Keratinocyte (primary cell): ENCODE data around the gene EPSTI1. TPM values are rescaled to one million over a fixed set of nuclear protein-coding genes. Genes with fewer than 3 reads are reported as not detected.

ENCODE experiments used
- DNase-seq: peaks from one replicate; pipeline ENCODE4 v3.0.0-alpha.2; 2011; ENCODE audit warnings: low read depth, missing footprints, low spot score
- FAIRE-seq: peaks from 2 replicates; lab custom pipeline; 2011; peaks lifted over from hg19 to GRCh38; lab: Jason Lieb, UNC
- H2AFZ ChIP-seq: 2 replicates; pipeline ENCODE4 v1.6.0; 2012; ENCODE audit warnings: low read length, control low read depth, inconsistent platforms; ENCODE audit not compliant: control insufficient read depth
- H3K27ac ChIP-seq: 2 replicates; pipeline ENCODE4 v1.5.1; 2011; ENCODE audit warnings: low read length; ENCODE audit not compliant: control insufficient read depth, insufficient read depth
- H3K27me3 ChIP-seq: 3 replicates; pipeline ENCODE4 v1.6.0; 2011; ENCODE audit warnings: low read length; ENCODE audit not compliant: control insufficient read depth, insufficient read depth; ENCODE audit errors: extremely low read depth
- H3K36me3 ChIP-seq, 2 experiments: 2 replicates in 1 of 2; 3 replicates in 1 of 2; pipeline ENCODE4 v1.5.1; 2011; ENCODE audit warnings: low read length in 2 of 2, mild to moderate bottlenecking in 1 of 2; ENCODE audit not compliant: control insufficient read depth in 2 of 2, insufficient read depth in 2 of 2; ENCODE audit errors: extremely low read depth in 1 of 2
- H3K4me1 ChIP-seq: 3 replicates; pipeline ENCODE4 v1.5.1; 2011; ENCODE audit warnings: low read length; ENCODE audit not compliant: control insufficient read depth, insufficient read depth; ENCODE audit errors: extremely low read depth
- H3K4me2 ChIP-seq: 3 replicates; pipeline ENCODE4 v1.6.0; 2011; ENCODE audit warnings: low read depth, low read length; ENCODE audit not compliant: control insufficient read depth, insufficient read depth; ENCODE audit errors: extremely low read depth
- H3K4me3 ChIP-seq, 3 experiments: fragments of 200-600 bp in 1 of 3; sonication (generic) in 1 of 3; 2 replicates in 2 of 3; 3 replicates in 1 of 3; pipeline ENCODE4 v1.5.1; 2011 to 2016; ENCODE audit warnings: low read length in 3 of 3, mild to moderate bottlenecking in 3 of 3, control low read depth in 2 of 3, inconsistent platforms in 1 of 3, low read depth in 1 of 3, mixed read lengths in 1 of 3, mixed run types in 1 of 3, moderate library complexity in 1 of 3; ENCODE audit not compliant: control insufficient read depth in 2 of 3, insufficient read depth in 2 of 3; ENCODE audit errors: extremely low read depth in 1 of 3
- H3K79me2 ChIP-seq: 2 replicates; pipeline ENCODE4 v1.6.0; 2012; ENCODE audit warnings: low read length; ENCODE audit not compliant: control insufficient read depth, insufficient read depth
- H3K9ac ChIP-seq: 3 replicates; pipeline ENCODE4 v1.6.0; 2011; ENCODE audit warnings: low read length; ENCODE audit not compliant: control insufficient read depth, insufficient read depth; ENCODE audit errors: extremely low read depth
- H3K9me1 ChIP-seq: 3 replicates; pipeline ENCODE4 v1.6.0; 2011; ENCODE audit warnings: low read length; ENCODE audit not compliant: control insufficient read depth, insufficient read depth; ENCODE audit errors: extremely low read depth
- H3K9me3 ChIP-seq: 2 replicates; pipeline ENCODE4 v1.5.1; 2012; ENCODE audit warnings: low read depth, low read length; ENCODE audit not compliant: control insufficient read depth
- H4K20me1 ChIP-seq: 3 replicates; pipeline ENCODE4 v1.6.0; 2011; ENCODE audit warnings: low read length; ENCODE audit not compliant: control insufficient read depth, insufficient read depth; ENCODE audit errors: extremely low read depth
- EZH2 ChIP-seq: IDR thresholded peaks from one replicate; pipeline ENCODE4 v1.6.1; 2012; ENCODE audit warnings: inconsistent platforms, mild to moderate bottlenecking, low read length, moderate library complexity
- dilution Hi-C: fragments of 300-500 bp; cut with MboI; formaldehyde crosslinking; loops from one replicate; pipeline ENCODE4 v1.7.0; 2020; ENCODE audit warnings: low sequenced_read_pairs; ENCODE audit not compliant: extremely low pct_ligation_motif_present
- polyA plus RNA-seq, 5 experiments: library from polyadenylated mRNA; depleted of rRNA in 3 of 5; stranded (reverse) in 3 of 5; stranded (forward) in 1 of 5; unstranded in 1 of 5; fragments of >200 nt; gene quantifications; 1 replicate in 1 of 5; 2 replicates in 3 of 5; 3 replicates in 1 of 5; pipeline versions ENCODE4 v1.2.1 to v1.2.3, GENCODE V29; 2011 to 2012; ENCODE audit warnings: missing spikeins in 2 of 5, low read depth in 1 of 5, low replicate concordance in 1 of 5
- TF ChIP-seq, protein P1 (sequence below), 3 experiments: IDR thresholded peaks in 1 of 3; conservative IDR thresholded peaks in 1 of 3; optimal IDR thresholded peaks in 1 of 3; 2 replicates in 2 of 3; 3 replicates in 1 of 3; pipeline versions ENCODE3 to v1.5.1; 2011; ENCODE audit warnings: low read length in 3 of 3, mild to moderate bottlenecking in 3 of 3, moderate library complexity in 2 of 3, control low read depth in 1 of 3, inconsistent platforms in 1 of 3; ENCODE audit not compliant: insufficient read depth in 2 of 3; ENCODE audit errors: extremely low read depth in 1 of 3

The EPSTI1 gene
- polyA plus RNA-seq, 1 donor (not counting 4 experiments of a cell fraction or from before 2014, with no cell fraction given): 13.0 TPM

DNA sequence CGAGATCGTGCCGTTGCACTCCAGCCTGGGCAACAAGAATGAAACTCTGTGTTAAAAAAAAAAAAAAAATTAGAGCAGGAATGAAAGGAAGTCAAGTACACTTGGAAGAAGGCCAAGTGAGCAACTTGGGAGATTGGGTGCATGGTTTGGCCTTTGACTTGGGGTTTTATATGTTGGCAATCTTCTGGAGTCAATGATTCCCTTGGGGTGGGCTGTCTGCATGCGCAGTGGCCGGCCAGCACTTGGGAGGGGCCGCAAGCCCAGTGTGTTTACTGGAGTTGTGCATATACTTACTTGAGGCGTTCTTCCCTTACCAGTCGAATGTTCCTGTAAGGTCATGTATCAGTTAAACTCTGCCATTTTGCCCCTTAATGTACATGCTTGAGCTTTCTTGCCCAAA is 106.7 kb downstream of the EPSTI1 start:
- H3K4me3 ChIP-seq: no peak overlapping the region
- no peaks in the 10 kb centered on the region for H3K9me1 ChIP-seq
- no peak overlapping the region for H3K4me2 ChIP-seq
- H3K36me3 ChIP-seq: no peaks in the 10 kb centered on the region
- no peaks in the 10 kb centered on the region for H4K20me1 ChIP-seq
- no peak overlapping the region for H3K9ac ChIP-seq
- no peaks in the 10 kb centered on the region for H3K27me3 ChIP-seq
- no peaks in the 10 kb centered on the region for H3K79me2 ChIP-seq
- no peaks in the 10 kb centered on the region for H3K9me3 ChIP-seq
- FAIRE-seq (no peak), DNase-seq (no peak)
- TF ChIP-seq, protein P1, sequence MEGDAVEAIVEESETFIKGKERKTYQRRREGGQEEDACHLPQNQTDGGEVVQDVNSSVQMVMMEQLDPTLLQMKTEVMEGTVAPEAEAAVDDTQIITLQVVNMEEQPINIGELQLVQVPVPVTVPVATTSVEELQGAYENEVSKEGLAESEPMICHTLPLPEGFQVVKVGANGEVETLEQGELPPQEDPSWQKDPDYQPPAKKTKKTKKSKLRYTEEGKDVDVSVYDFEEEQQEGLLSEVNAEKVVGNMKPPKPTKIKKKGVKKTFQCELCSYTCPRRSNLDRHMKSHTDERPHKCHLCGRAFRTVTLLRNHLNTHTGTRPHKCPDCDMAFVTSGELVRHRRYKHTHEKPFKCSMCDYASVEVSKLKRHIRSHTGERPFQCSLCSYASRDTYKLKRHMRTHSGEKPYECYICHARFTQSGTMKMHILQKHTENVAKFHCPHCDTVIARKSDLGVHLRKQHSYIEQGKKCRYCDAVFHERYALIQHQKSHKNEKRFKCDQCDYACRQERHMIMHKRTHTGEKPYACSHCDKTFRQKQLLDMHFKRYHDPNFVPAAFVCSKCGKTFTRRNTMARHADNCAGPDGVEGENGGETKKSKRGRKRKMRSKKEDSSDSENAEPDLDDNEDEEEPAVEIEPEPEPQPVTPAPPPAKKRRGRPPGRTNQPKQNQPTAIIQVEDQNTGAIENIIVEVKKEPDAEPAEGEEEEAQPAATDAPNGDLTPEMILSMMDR (optimal IDR thresholded peaks at IDR 0.05 in 1 of 3, IDR thresholded peaks at IDR 0.05 in 1 of 3, conservative IDR thresholded peaks at IDR 0.05 in 1 of 3; ENCODE audit: extremely low read depth in 1 of 3, insufficient read depth in 2 of 3, low read length in 3 of 3): no peak
- TF ChIP-seq EZH2: no peak
- no peak overlapping the region for H3K27ac ChIP-seq
- dilution Hi-C loops: no loop called here
- H2AFZ ChIP-seq: no peak overlapping the region
- peaks cover 8% of the 10 kb centered on the region for H3K4me1 ChIP-seq

DNA sequence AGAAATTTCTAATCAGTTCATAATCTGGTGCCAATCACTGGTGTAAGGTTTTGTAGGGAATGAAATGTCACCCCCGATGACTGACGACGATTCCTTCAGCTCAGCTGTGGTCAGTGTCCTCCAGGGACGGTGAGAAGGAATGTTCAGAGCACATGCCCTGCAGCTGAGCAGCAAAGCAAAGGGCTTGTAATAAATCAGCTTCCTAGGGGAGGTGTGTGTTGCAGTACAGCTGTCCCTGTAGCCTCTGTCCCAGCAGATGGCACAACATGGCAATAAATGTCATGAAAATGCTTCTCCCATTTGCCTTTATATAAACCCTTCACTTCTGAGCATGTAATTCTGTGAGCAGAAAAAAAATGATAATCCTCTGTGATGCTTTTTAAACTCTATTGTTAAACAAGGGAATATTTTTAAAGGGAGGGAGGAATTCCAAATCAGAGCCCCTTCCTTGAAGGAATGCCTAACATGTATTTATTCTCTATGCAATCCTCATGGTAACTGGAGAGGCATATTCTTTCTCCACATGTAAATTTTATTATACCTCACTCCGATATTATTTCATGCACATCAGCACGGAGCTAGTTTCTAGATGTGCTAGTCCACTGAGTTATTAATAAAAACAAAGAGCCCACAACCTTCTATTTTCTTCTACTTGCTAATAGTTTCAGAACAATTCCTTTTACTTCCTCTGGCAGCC is 108.1 kb downstream of the EPSTI1 start:
- H3K9me1 ChIP-seq: no peaks in the 10 kb centered on the region
- no peaks in the 10 kb centered on the region for H4K20me1 ChIP-seq
- H3K36me3 ChIP-seq: no peaks in the 10 kb centered on the region
- no peaks in the 10 kb centered on the region for H3K79me2 ChIP-seq
- no peaks in the 10 kb centered on the region for H3K9me3 ChIP-seq
- H2AFZ ChIP-seq: no peak overlapping the region
- TF ChIP-seq, protein P1 (optimal IDR thresholded peaks at IDR 0.05 in 1 of 3, IDR thresholded peaks at IDR 0.05 in 1 of 3, conservative IDR thresholded peaks at IDR 0.05 in 1 of 3; ENCODE audit: extremely low read depth in 1 of 3, insufficient read depth in 2 of 3, low read length in 3 of 3): peak in 1 of 3 experiments; percentile 56
- no peak for TF ChIP-seq EZH2
- H3K4me3 ChIP-seq: no peak overlapping the region
- FAIRE-seq: no peak
- H3K9ac ChIP-seq: no peak overlapping the region
- DNase-seq: no peak
- H3K27ac ChIP-seq: no peak overlapping the region
- H3K27me3 ChIP-seq: no peaks in the 10 kb centered on the region
- dilution Hi-C loops: no loop called here
- peaks cover 8% of the 10 kb centered on the region for H3K4me1 ChIP-seq
- no peak overlapping the region for H3K4me2 ChIP-seq
